Fibroblast of skin of back (primary cell): Measurements from ENCODE around the gene EIF2A. TPM values are rescaled to one million over a fixed set of nuclear protein-coding genes. Genes with fewer than 3 reads are reported as not detected.
"Not testable (repeated sequence)": the region's sequence is repeated elsewhere in the genome, so short reads cannot be mapped to it uniquely, and the experiment has no call there.

ENCODE experiments used
- DNase-seq: peaks from one replicate; pipeline ENCODE4 v3.0.0-alpha.2; 2013
- polyA plus RNA-seq, 2 experiments: library from polyadenylated mRNA; unstranded; fragments of 120-200 nt; gene quantifications; one replicate each; pipeline ENCODE4 v1.2.1, GENCODE V29; 2013; ENCODE audit not compliant: insufficient read length in 2 of 2

The EIF2A gene
- polyA plus RNA-seq (2013, experiment 1 of 2; ENCODE audit: insufficient read length), result 89.3 TPM
- polyA plus RNA-seq (2013, experiment 2 of 2; ENCODE audit: insufficient read length), result 147 TPM

- peak; percentile 99 for DNase-seq
These were observed at the start of gene EIF2A, which contains the start of gene SERP1 for GRCh38 chr3:150546226-150547044. TSS of gene EIF2A (plus strand) at chr3:150546787. CDS start at chr3:150546803, 16 bp downstream. TSS of gene SERP1 (minus strand) at chr3:150546496. CDS start at chr3:150546135, 361 bp downstream.

- DNase-seq, result peak; percentile 73
These were observed 48.6 kb upstream of the EIF2A start for GRCh38 chr3:150497956-150498355.

- DNase-seq, result not testable (repeated sequence)
These were observed 45.6 kb upstream of the EIF2A start for GRCh38 chr3:150500960-150501359.

- no peak for DNase-seq
These were observed 43.0 kb upstream of the EIF2A start for GRCh38 chr3:150503402-150504099.

GRCh38 chr3:150504483-150504882, 42.1 kb upstream of the EIF2A start:
- DNase-seq, result no peak

- no peak for DNase-seq
These were observed 38.2 kb upstream of the EIF2A start for GRCh38 chr3:150508401-150508800.

- DNase-seq, result no peak
These were observed 36.8 kb upstream of the EIF2A start for GRCh38 chr3:150509780-150510179.

- DNase-seq, result peak; percentile 6
These were observed 35.3 kb upstream of the EIF2A start for GRCh38 chr3:150511122-150511821.

GRCh38 chr3:150515210-150515609, 31.4 kb upstream of the EIF2A start:
- DNase-seq, result no peak

GRCh38 chr3:150519026-150519425, 27.6 kb upstream of the EIF2A start:
- no peak for DNase-seq

GRCh38 chr3:150520408-150520807, 26.2 kb upstream of the EIF2A start:
- no peak for DNase-seq

- DNase-seq, result no peak
These were observed 25.1 kb upstream of the EIF2A start for GRCh38 chr3:150521463-150521862.

- no peak for DNase-seq
These were observed 23.0 kb upstream of the EIF2A start for GRCh38 chr3:150523538-150523937.

GRCh38 chr3:150527464-150528255, 18.9 kb upstream of the EIF2A start:
- no peak for DNase-seq

GRCh38 chr3:150528354-150528797, 18.2 kb upstream of the EIF2A start:
- DNase-seq, result peak; percentile 42

- DNase-seq, result no peak
These were observed 14.8 kb upstream of the EIF2A start for GRCh38 chr3:150531775-150532174.

- no peak for DNase-seq
These were observed 11.4 kb upstream of the EIF2A start for GRCh38 chr3:150535204-150535603.

- DNase-seq, result no peak
These were observed 8.0 kb upstream of the EIF2A start for GRCh38 chr3:150538324-150539208.

- DNase-seq, result no peak
These were observed 6.3 kb upstream of the EIF2A start for GRCh38 chr3:150540297-150540696.

- no peak for DNase-seq
These were observed 5.6 kb upstream of the EIF2A start for GRCh38 chr3:150540991-150541390.

- DNase-seq, result no peak
These were observed 3.5 kb upstream of the EIF2A start for GRCh38 chr3:150543128-150543527.
